K562 (cell line): ENCODE measurements around the gene MYL5. TPM values are rescaled to one million over a fixed set of nuclear protein-coding genes. Genes with fewer than 3 reads are reported as not detected.

Source experiments
- ATF2 ChIP-seq: sonication (generic); formaldehyde crosslinking; IDR thresholded peaks from 2 replicates; pipeline ENCODE4 v1.8.1; 2022; ENCODE audit warnings: missing genetic modification reagents
- ETV1 ChIP-seq: fragments of 450-650 bp; conservative IDR thresholded peaks from 2 replicates; pipeline ENCODE4 v1.6.1; 2016; ENCODE audit warnings: missing genetic modification characterization, control low read depth, low read depth, missing compliant biosample characterization
- FUS ChIP-seq: fragments of 200-400 bp; formaldehyde crosslinking; optimal IDR thresholded peaks from 2 replicates; pipeline ENCODE3; 2017; ENCODE audit warnings: low read depth, low read length
- GATAD2A ChIP-seq: fragments of 450-650 bp; IDR thresholded peaks from 2 replicates; pipeline ENCODE4 v1.6.1; 2017
- KLF13 ChIP-seq: fragments of 450-650 bp; IDR thresholded peaks from 2 replicates; pipeline ENCODE4 v1.6.1; 2016; ENCODE audit warnings: missing genetic modification characterization, low read depth, mild to moderate bottlenecking, missing compliant biosample characterization, moderate library complexity, borderline replicate concordance
- MTF1 ChIP-seq: fragments of 250-450 bp; sonication (Bioruptor Pico); IDR thresholded peaks from 2 replicates; pipeline ENCODE4 v1.9.0; 2021; ENCODE audit warnings: moderate library complexity, mild to moderate bottlenecking, inconsistent platforms, borderline replicate concordance
- NFATC3 ChIP-seq: fragments of 450-650 bp; IDR thresholded peaks from 2 replicates; pipeline ENCODE4 v1.6.1; 2017; ENCODE audit warnings: mild to moderate bottlenecking
- PRDM10 ChIP-seq: fragments of 450-650 bp; IDR thresholded peaks from 2 replicates; pipeline ENCODE4 v1.6.1; 2018; ENCODE audit not compliant: partially characterized antibody
- UBTF ChIP-seq, 2 experiments: IDR thresholded peaks; 2 replicates each; pipeline ENCODE4 v1.6.1; 2012; ENCODE audit warnings: improper control_type of control experiment in 2 of 2, low read depth in 2 of 2, low read length in 2 of 2, borderline replicate concordance in 1 of 2
- ZNF174 ChIP-seq: fragments of 250-450 bp; sonication (Bioruptor Pico); IDR thresholded peaks from 2 replicates; pipeline ENCODE4 v1.4.0; 2020; ENCODE audit warnings: mild to moderate bottlenecking
- ZNF274 ChIP-seq: IDR thresholded peaks from 2 replicates; pipeline ENCODE4 v1.6.1; 2011; ENCODE audit warnings: low read depth, mild to moderate bottlenecking, low read length, moderate library complexity, borderline replicate concordance
- ZNF354B ChIP-seq: fragments of 250-450 bp; sonication (Bioruptor Pico); IDR thresholded peaks from 2 replicates; pipeline ENCODE4 v1.4.0; 2020
- ZNF444 ChIP-seq: fragments of 250-450 bp; sonication (Bioruptor Pico); IDR thresholded peaks from 2 replicates; pipeline ENCODE4 v1.4.0; 2020; ENCODE audit warnings: mild to moderate bottlenecking, moderate library complexity
- ZNF644 ChIP-seq: fragments of 200-800 bp; sonication (Bioruptor generic); IDR thresholded peaks from 2 replicates; pipeline ENCODE4 v1.6.1; 2016; ENCODE audit warnings: low read depth, missing genetic modification characterization, missing compliant biosample characterization
- polyA plus RNA-seq, 8 experiments: library from polyadenylated mRNA; depleted of rRNA in 4 of 8; stranded (reverse) in 5 of 8; unstranded in 3 of 8; fragments of >200 nt; fragmentation: Nextera tagmentation in 2 of 8; fragmentation: Illumina TruSeq in 1 of 8; extraction: Ambion mirVana in 2 of 8; extraction: Trizol in 1 of 8; gene quantifications; 2 replicates each; pipeline versions ENCODE4 v1.2.1 to v1.2.3, GENCODE V29; 2011 to 2014; ENCODE audit warnings: inconsistent platforms in 1 of 8, missing spikeins in 1 of 8
- total RNA-seq, 7 experiments: library from RNA; depleted of rRNA in 6 of 7; stranded (reverse); fragments of >200 nt in 6 of 7; fragmentation: Illumina TruSeq in 2 of 7; extraction: Trizol in 2 of 7; gene quantifications; 2 replicates each; pipeline versions ENCODE4 v1.2.1 to v1.2.3, GENCODE V29; 2011 to 2021; ENCODE audit warnings: low replicate concordance in 1 of 7

The MYL5 gene
- total and polyA plus RNA-seq, 9 of the 15 experiments (the other 6 are each of a cell fraction or from before 2014, with no cell fraction given) = 1.4 to 10.0 (median 4.1) TPM

GRCh38 chr4:674172-675035 is at the start of gene MYL5, which contains the start of gene ATP5ME (continued):
- TF ChIP-seq UBTF (IDR thresholded peaks at IDR 0.05; ENCODE audit: borderline replicate concordance in 1 of 2, low read depth in 2 of 2, low read length in 2 of 2) (no peak), FUS (peak; percentile 30), ZNF274 (peak; percentile 29; the same call in 1 of the 2 replicates), NFATC3 (no peak), MTF1 (no peak), ETV1 (peak; percentile 68), GATAD2A (no peak; the same call in 1 of the 2 replicates), ZNF644 (tag) (no peak), PRDM10 (no peak), ZNF444 (no peak), ATF2 (CRISPR knock-in tag) (peak; percentile 98), ZNF354B (no peak), ZNF174 (CRISPR knock-in tag) (no peak), KLF13 (tag) (peak; percentile 35; the same call in 1 of the 2 replicates)
